Measurements from ENCODE around the gene FSD1.
"Not testable (repeated sequence)": the region's sequence is repeated elsewhere in the genome, so short reads cannot be mapped to it uniquely, and the experiment has no call there.

The FSD1 gene

GRCh38 chr19:4284974-4285373 lies 19.4 kb upstream of the FSD1 start:
- no peak for DNase-seq (ENCODE audit: low spot score)

GRCh38 chr19:4286141-4286540 lies 18.3 kb upstream of the FSD1 start:
- not testable (repeated sequence) for DNase-seq (ENCODE audit: low spot score)

GRCh38 chr19:4288091-4288777 lies 16.2 kb upstream of the FSD1 start:
- DNase-seq (ENCODE audit: low spot score), result no peak

- no peak for DNase-seq (ENCODE audit: low spot score)
These were observed 13.1 kb upstream of the FSD1 start for GRCh38 chr19:4291184-4291732.

- no peak for DNase-seq (ENCODE audit: low spot score)
These were observed 11.9 kb upstream of the FSD1 start for GRCh38 chr19:4292515-4292914.

- no peak for DNase-seq (ENCODE audit: low spot score)
These were observed 10.0 kb upstream of the FSD1 start for GRCh38 chr19:4294389-4294788.

- no peak for DNase-seq (ENCODE audit: low spot score)
These were observed 8.2 kb upstream of the FSD1 start for GRCh38 chr19:4295972-4296771.

- DNase-seq (ENCODE audit: low spot score), result no peak
These were observed 6.2 kb upstream of the FSD1 start for GRCh38 chr19:4297901-4298809.

- no peak for DNase-seq (ENCODE audit: low spot score)
These were observed 5.4 kb upstream of the FSD1 start for GRCh38 chr19:4298810-4299550.

GRCh38 chr19:4300589-4300988 lies 3.8 kb upstream of the FSD1 start:
- no peak for DNase-seq (ENCODE audit: low spot score)

- no peak for DNase-seq (ENCODE audit: low spot score)
These were observed 2.7 kb upstream of the FSD1 start for GRCh38 chr19:4301590-4302242.

GRCh38 chr19:4302243-4302640 lies 2.2 kb upstream of the FSD1 start, which contains the start of gene TMIGD2:
TMIGD2 (minus strand) TSS chr19:4302389; CDS start chr19:4302385, 4 bp downstream.
- DNase-seq (ENCODE audit: low spot score), result no peak

GRCh38 chr19:4303819-4304537 lies 420 bp upstream of the FSD1 start:
- no peak for DNase-seq (ENCODE audit: low spot score)

GRCh38 chr19:4305257-4305612 lies 837 bp downstream of the FSD1 start:
- no peak for DNase-seq (ENCODE audit: low spot score)

- no peak for DNase-seq (ENCODE audit: low spot score)
These were observed 1.3 kb downstream of the FSD1 start for GRCh38 chr19:4305659-4306058.

- DNase-seq (ENCODE audit: low spot score), result no peak
These were observed 6.1 kb downstream of the FSD1 start for GRCh38 chr19:4310247-4311121.

GRCh38 chr19:4313847-4314490 lies 9.6 kb downstream of the FSD1 start:
- DNase-seq (ENCODE audit: low spot score), result no peak

- DNase-seq (ENCODE audit: low spot score), result no peak
These were observed 12.6 kb downstream of the FSD1 start for GRCh38 chr19:4316956-4317355.

GRCh38 chr19:4318460-4318859 lies 14.1 kb downstream of the FSD1 start:
- no peak for DNase-seq (ENCODE audit: low spot score)

Measured in CD4-positive, alpha-beta T cell treated with Interleukin-15 for 4 hours (primary cell).